Common myeloid progenitor, CD34-positive (primary cell): ENCODE data around the gene PXMP4.

ENCODE experiments used
- CTCF ChIA-PET: fragments of 350-600 bp; sonication (Branson Sonifier 250); formaldehyde crosslinking; loops from one replicate; lab custom pipeline; 2021; ENCODE audit warnings: antibody characterized with exemption; lab: Charles Lee
- POLR2A ChIA-PET: fragments of 350-600 bp; sonication (Branson Sonifier 250); formaldehyde crosslinking; loops from one replicate; lab custom pipeline; 2021; ENCODE audit warnings: antibody characterized with exemption; lab: Charles Lee
- DNase-seq, 3 donors: peaks; one replicate each; pipeline versions ENCODE4 v3.0.0 to v3.0.0-alpha.2; 2013
- H3K27ac ChIP-seq, 2 experiments: 1 replicate in 1 of 2; 2 replicates in 1 of 2; pipeline ENCODE4 v1.7.0; 2013; ENCODE audit warnings: inconsistent platforms in 2 of 2, low read length in 2 of 2, mild to moderate bottlenecking in 2 of 2, low read depth in 1 of 2, moderate library complexity in 1 of 2; ENCODE audit not compliant: severe bottlenecking in 2 of 2, insufficient read depth in 1 of 2, poor library complexity in 1 of 2
- H3K27me3 ChIP-seq, 5 experiments: replicated peaks in 2 of 5; 1 replicate in 3 of 5; 2 replicates in 2 of 5; pipeline versions ENCODE4 v1.6.1 to v1.7.0; 2013; ENCODE audit warnings: low read length in 4 of 5, mild to moderate bottlenecking in 2 of 5, moderate library complexity in 2 of 5, inconsistent platforms in 1 of 5; ENCODE audit not compliant: insufficient read depth in 5 of 5, control insufficient read depth in 4 of 5
- H3K36me3 ChIP-seq, 4 experiments: 1 replicate in 2 of 4; 2 replicates in 2 of 4; pipeline versions ENCODE4 v1.6.1 to v1.7.0; 2013; ENCODE audit warnings: low read length in 3 of 4, control low read depth in 1 of 4, mild to moderate bottlenecking in 1 of 4; ENCODE audit not compliant: control insufficient read depth in 4 of 4, insufficient read depth in 4 of 4
- H3K4me1 ChIP-seq, 4 experiments: 1 replicate in 3 of 4; 2 replicates in 1 of 4; pipeline versions ENCODE4 v1.6.1 to v1.7.1; 2013; ENCODE audit warnings: low read length in 3 of 4, mild to moderate bottlenecking in 3 of 4, control low read depth in 1 of 4, inconsistent platforms in 1 of 4, moderate library complexity in 1 of 4; ENCODE audit not compliant: control insufficient read depth in 4 of 4, insufficient read depth in 4 of 4; ENCODE audit errors: control extremely low read depth in 1 of 4
- H3K4me3 ChIP-seq, 7 experiments: 1 replicate in 4 of 7; 2 replicates in 3 of 7; pipeline versions ENCODE4 v1.5.1 to v1.7.0; 2013; ENCODE audit warnings: mild to moderate bottlenecking in 7 of 7, low read length in 6 of 7, moderate library complexity in 6 of 7, inconsistent platforms in 2 of 7, low read depth in 2 of 7, control low read depth in 1 of 7; ENCODE audit not compliant: insufficient read depth in 4 of 7, control insufficient read depth in 1 of 7; ENCODE audit errors: extremely low read depth in 1 of 7
- H3K9me3 ChIP-seq, 5 experiments: 1 replicate in 4 of 5; 2 replicates in 1 of 5; pipeline versions ENCODE4 v1.6.1 to v1.7.1; 2013; ENCODE audit warnings: low read length in 4 of 5, mild to moderate bottlenecking in 2 of 5, inconsistent platforms in 1 of 5, low read depth in 1 of 5, moderate library complexity in 1 of 5; ENCODE audit not compliant: control insufficient read depth in 4 of 5, insufficient read depth in 2 of 5; ENCODE audit errors: control extremely low read depth in 1 of 5
- WGBS: methylation state at CpG from one replicate; pipeline ENCODE4 v1.1.5; 2013; ENCODE audit not compliant: insufficient coverage; 5-methylcytosine and 5-hydroxymethylcytosine counted together

Gene PXMP4

GRCh38 chr20:33744773-33745385 is 24.8 kb upstream of the PXMP4 start:
- peaks cover 0 to 4% (median 1%) of the 10 kb centered on the region in 4 experiments for H3K4me1 ChIP-seq
- POLR2A ChIA-PET: no interaction called here
- WGBS: 93% methylated on average over 8 of the region's 14 CpGs

GRCh38 chr20:33744181-33744580 is 24.1 kb upstream of the PXMP4 start:
- no peak overlapping the region for H3K4me3 ChIP-seq
- WGBS: 86% methylated on average over 1 of the region's 3 CpGs
- DNase-seq: no peak
- ChIA-PET CTCF (no interaction called here), POLR2A (interaction anchor here (0.5 kb wide), 1 partner anchor 12 kb away, joined by 4 read pairs; no protein-coding TSS in a partner anchor)
- H3K27ac ChIP-seq: peak overlapping the region in 1 of 2 experiments; percentile 5
- H3K27me3 ChIP-seq: no peaks in the 10 kb centered on the region
- H3K36me3 ChIP-seq: peaks cover 0 to 9% (median 1%) of the 10 kb centered on the region in 4 experiments
- H3K9me3 ChIP-seq: no peaks in the 10 kb centered on the region
- H3K4me1 ChIP-seq: peaks cover 0 to 4% (median 1%) of the 10 kb centered on the region in 4 experiments

More at GRCh38 chr20:33744773-33745385, 24.8 kb upstream of the PXMP4 start:
- Histone ChIP-seq H3K4me3 (no peak overlapping the region), H3K27me3 (no peaks in the 10 kb centered on the region), H3K27ac (no peak overlapping the region), H3K9me3 (no peaks in the 10 kb centered on the region), H3K36me3 (peaks cover 0 to 9% (median 1%) of the 10 kb centered on the region in 4 experiments)
- CTCF ChIA-PET: no interaction called here
- DNase-seq: no peak

GRCh38 chr20:33740189-33740588 is 20.1 kb upstream of the PXMP4 start:
- CTCF ChIA-PET: no interaction called here
- POLR2A ChIA-PET: no interaction called here
- no CpG with 5 or more reads among the region's 1 CpG for WGBS
- no peak overlapping the region for H3K4me3 ChIP-seq
- no peak for DNase-seq
- H3K36me3 ChIP-seq: peaks cover 0 to 3% (median 1%) of the 10 kb centered on the region in 4 experiments
- peaks cover 0 to 4% (median 1%) of the 10 kb centered on the region in 4 experiments for H3K4me1 ChIP-seq
- no peak overlapping the region for H3K27ac ChIP-seq
- H3K27me3 ChIP-seq: no peaks in the 10 kb centered on the region
- H3K9me3 ChIP-seq: peaks cover 0 to 24% (median 9%) of the 10 kb centered on the region in 5 experiments

- CTCF ChIA-PET: no interaction called here
- WGBS: 95% methylated on average over 6 of the region's 7 CpGs
- H3K36me3 ChIP-seq: no peaks in the 10 kb centered on the region
Measured at GRCh38 chr20:33739493-33739892, 19.4 kb upstream of the PXMP4 start.

GRCh38 chr20:33736962-33737361 is 16.9 kb upstream of the PXMP4 start:
- DNase-seq: no peak
- H3K27me3 ChIP-seq: no peaks in the 10 kb centered on the region
- H3K4me3 ChIP-seq: no peak overlapping the region
- H3K9me3 ChIP-seq: peaks cover 0 to 24% (median 9%) of the 10 kb centered on the region in 5 experiments
- CTCF ChIA-PET: no interaction called here
- no CpG with 5 or more reads among the region's 3 CpGs for WGBS
- peaks cover 0 to 23% (median 20%) of the 10 kb centered on the region in 4 experiments for H3K4me1 ChIP-seq
- no peaks in the 10 kb centered on the region for H3K36me3 ChIP-seq
- POLR2A ChIA-PET: no interaction called here
- H3K27ac ChIP-seq: no peak overlapping the region

More at GRCh38 chr20:33739493-33739892, 19.4 kb upstream of the PXMP4 start:
- Histone ChIP-seq H3K4me3 (no peak overlapping the region), H3K4me1 (peaks cover 0 to 4% (median 1%) of the 10 kb centered on the region in 4 experiments), H3K27me3 (no peaks in the 10 kb centered on the region), H3K27ac (no peak overlapping the region), H3K9me3 (peaks cover 0 to 24% (median 9%) of the 10 kb centered on the region in 5 experiments)
- POLR2A ChIA-PET: no interaction called here
- DNase-seq: no peak

GRCh38 chr20:33733654-33734576 is 13.8 kb upstream of the PXMP4 start:
- ChIA-PET CTCF (interaction anchor here (1.2 kb wide), 1 partner anchor 334 kb away, joined by 3 read pairs; no protein-coding TSS in a partner anchor), POLR2A (interaction anchor here (0.7 kb wide), 1 partner anchor 260 kb away, joined by 3 read pairs; the partner anchor contains the start of gene RALY)
- WGBS: 50% methylated on average over 2 of the region's 6 CpGs
- Histone ChIP-seq H3K27me3 (no peaks in the 10 kb centered on the region), H3K4me1 (peaks cover 0 to 29% (median 26%) of the 10 kb centered on the region in 4 experiments), H3K4me3 (peak overlapping the region in 3 of 7 experiments; percentile 6 to 40 (median 22)), H3K27ac (peak overlapping the region in 1 of 2 experiments; percentile 21), H3K36me3 (no peaks in the 10 kb centered on the region), H3K9me3 (peaks cover 0 to 24% (median 9%) of the 10 kb centered on the region in 5 experiments)
- DNase-seq: peak; percentile 12 to 58 (median 48)
